WTC11 (cell line): ENCODE results near the gene VSNL1. TPM values are rescaled to one million over a fixed set of nuclear protein-coding genes. Genes with fewer than 3 reads are reported as not detected.

Source experiments
- ATAC-seq: fragments of 200-7000 bp; cut with Tn5 transposase; 2 replicates; pipeline ENCODE4 v1.10.0; 2021; ENCODE audit warnings: mild to moderate bottlenecking, moderate library complexity
- CTCF ChIA-PET: fragments of 300-600 bp; sonication (Branson Sonifier 250); formaldehyde crosslinking; loops from one replicate; lab custom pipeline; 2021; ENCODE audit warnings: antibody characterized with exemption; lab: Charles Lee
- POLR2A ChIA-PET: fragments of 350-600 bp; sonication (Branson Sonifier 250); formaldehyde crosslinking; loops from one replicate; lab custom pipeline; 2021; ENCODE audit warnings: antibody characterized with exemption; lab: Charles Lee
- DNase-seq: peaks from one replicate; pipeline ENCODE4 v3.0.0; 2021; ENCODE audit warnings: low spot score
- H3K27ac Mint-ChIP-seq: 2 replicates; pipeline ENCODE4 v1.8.0; 2021; ENCODE audit warnings: mixed read lengths
- H3K27me3 Mint-ChIP-seq: 2 replicates; pipeline ENCODE4 v1.8.0; 2021; ENCODE audit warnings: low read depth, mild to moderate bottlenecking, moderate library complexity, mixed read lengths
- H3K36me3 Mint-ChIP-seq: 2 replicates; pipeline ENCODE4 v1.8.0; 2021; ENCODE audit warnings: mixed read lengths
- H3K4me1 Mint-ChIP-seq: 2 replicates; pipeline ENCODE4 v1.8.0; 2022; ENCODE audit warnings: mixed read lengths
- H3K4me3 Mint-ChIP-seq: 2 replicates; pipeline ENCODE4 v1.8.0; 2021; ENCODE audit warnings: mild to moderate bottlenecking, moderate library complexity, mixed read lengths
- H3K9me3 Mint-ChIP-seq: 2 replicates; pipeline ENCODE4 v1.8.0; 2021; ENCODE audit warnings: mixed read lengths
- CBFB ChIP-seq: sonication (generic); formaldehyde crosslinking; IDR thresholded peaks from 2 replicates; pipeline ENCODE4 v1.8.1; 2022; ENCODE audit warnings: mild to moderate bottlenecking, low read depth, missing genetic modification reagents
- CDX4 ChIP-seq: fragments of 250-450 bp; sonication (Bioruptor Pico); IDR thresholded peaks from 2 replicates; pipeline ENCODE4 v1.9.0; 2021; ENCODE audit warnings: moderate library complexity, mild to moderate bottlenecking, inconsistent platforms, borderline replicate concordance
- FOXJ3 ChIP-seq: sonication (generic); formaldehyde crosslinking; IDR thresholded peaks from 2 replicates; pipeline ENCODE4 v1.9.0; 2021; ENCODE audit warnings: missing genetic modification reagents, mild to moderate bottlenecking, borderline replicate concordance
- GABPB1 ChIP-seq: sonication (generic); formaldehyde crosslinking; IDR thresholded peaks from 2 replicates; pipeline ENCODE4 v1.8.1; 2023; ENCODE audit warnings: mild to moderate bottlenecking, missing genetic modification reagents
- MYBL2 ChIP-seq: sonication (generic); formaldehyde crosslinking; IDR thresholded peaks from 2 replicates; pipeline ENCODE4 v1.8.1; 2023; ENCODE audit warnings: mild to moderate bottlenecking, moderate library complexity, missing genetic modification reagents
- NFATC4 ChIP-seq: fragments of 250-450 bp; sonication (Bioruptor Pico); IDR thresholded peaks from 2 replicates; pipeline ENCODE4 v1.9.0; 2021; ENCODE audit warnings: mild to moderate bottlenecking
- SMAD3 ChIP-seq: sonication (generic); formaldehyde crosslinking; IDR thresholded peaks from 2 replicates; pipeline ENCODE4 v1.8.0; 2022; ENCODE audit warnings: missing genetic modification reagents, mild to moderate bottlenecking, borderline replicate concordance
- STAT6 ChIP-seq: sonication (generic); formaldehyde crosslinking; conservative IDR thresholded peaks from 2 replicates; pipeline ENCODE4 v1.8.1; 2023; ENCODE audit warnings: mild to moderate bottlenecking, low read depth, missing genetic modification reagents, moderate library complexity
- TEAD4 ChIP-seq: sonication (generic); formaldehyde crosslinking; IDR thresholded peaks from 2 replicates; pipeline ENCODE4 v1.8.0; 2022; ENCODE audit warnings: mild to moderate bottlenecking, missing genetic modification reagents
- ZBTB21 ChIP-seq: sonication (generic); formaldehyde crosslinking; IDR thresholded peaks from 2 replicates; pipeline ENCODE4 v1.8.1; 2023; ENCODE audit warnings: mild to moderate bottlenecking, missing genetic modification reagents, borderline replicate concordance
- ZNF232 ChIP-seq: sonication (generic); formaldehyde crosslinking; IDR thresholded peaks from 2 replicates; pipeline ENCODE4 v1.8.0; 2022; ENCODE audit warnings: mild to moderate bottlenecking, missing genetic modification reagents
- ZNF425 ChIP-seq: fragments of 250-450 bp; sonication (Bioruptor Pico); conservative IDR thresholded peaks from 2 replicates; pipeline ENCODE4 v1.9.0; 2021; ENCODE audit warnings: mild to moderate bottlenecking
- ZSCAN18 ChIP-seq: fragments of 250-450 bp; sonication (Bioruptor Pico); IDR thresholded peaks from 2 replicates; pipeline ENCODE4 v2.1.2; 2022; ENCODE audit warnings: mild to moderate bottlenecking, moderate library complexity
- total RNA-seq: library from RNA; stranded (reverse); gene quantifications from 3 replicates; pipeline ENCODE4 v1.2.3, GENCODE V29; 2021
- TF ChIP-seq, protein P1 (sequence below): sonication (generic); formaldehyde crosslinking; IDR thresholded peaks from 2 replicates; pipeline ENCODE4 v1.8.0; 2022; ENCODE audit warnings: missing genetic modification reagents
- TF ChIP-seq, protein P2 (sequence below): sonication (generic); formaldehyde crosslinking; IDR thresholded peaks from 2 replicates; pipeline ENCODE4 v1.8.1; 2023; ENCODE audit warnings: mild to moderate bottlenecking, missing genetic modification reagents, borderline replicate concordance

VSNL1 gene
- total RNA-seq, 1 experiment from 2014 or later, result 78.4 TPM

- TF ChIP-seq STAT6 (CRISPR knock-in tag) (no peak), GABPB1 (CRISPR knock-in tag) (no peak), MYBL2 (CRISPR knock-in tag) (no peak), ZBTB21 (CRISPR knock-in tag) (no peak), CBFB (no peak), ZSCAN18 (no peak)
Observed at GRCh38 chr2:17661460-17661859, 121.0 kb downstream of the VSNL1 start (continued).

GRCh38 chr2:17662723-17663122 lies 122.2 kb downstream of the VSNL1 start:
- no peak for TF ChIP-seq SMAD3 (CRISPR knock-in tag)
- TF ChIP-seq NFATC4, result no peak
- no peak for TF ChIP-seq ZBTB21 (CRISPR knock-in tag)
- Mint-ChIP-seq H3K27ac (no peak overlapping the region), H3K4me1 (peaks cover 8% of the 10 kb centered on the region; the same call in 1 of the 2 replicates), H3K36me3 (peaks cover 24% of the 10 kb centered on the region), H3K9me3 (no peaks in the 10 kb centered on the region), H3K4me3 (no peak overlapping the region), H3K27me3 (no peaks in the 10 kb centered on the region)
- ATAC-seq, result no peak
- ChIA-PET CTCF (interaction anchor here (3.2 to 5.6 kb wide), 2 partner anchors 9 to 17 kb away, joined by 12 to 31 read pairs; no protein-coding TSS in a partner anchor), POLR2A (no interaction called here)
- no peak for DNase-seq

DNA sequence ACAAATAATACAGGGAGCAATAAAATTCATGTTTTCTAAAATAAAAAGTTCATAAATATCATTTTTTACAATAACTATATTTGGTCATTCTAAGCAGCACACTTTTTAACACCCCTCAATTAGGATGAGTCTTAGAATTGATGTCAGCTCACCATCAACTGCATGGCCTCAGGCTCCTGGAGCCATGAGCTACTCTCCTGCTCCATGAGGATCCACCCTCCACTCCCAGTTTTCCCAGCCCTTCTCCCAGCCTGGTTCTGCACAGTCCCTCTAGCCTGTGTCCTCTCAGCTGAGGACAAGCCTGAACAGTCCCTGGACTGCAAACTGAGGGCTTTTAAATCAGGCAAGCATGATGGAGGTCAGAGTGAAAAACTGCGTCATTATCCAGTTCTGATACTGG lies 124.0 kb downstream of the VSNL1 start:
- peaks cover 8% of the 10 kb centered on the region; the same call in 1 of the 2 replicates for H3K4me1 Mint-ChIP-seq
- no peak for DNase-seq
- ChIA-PET CTCF (no interaction called here), POLR2A (interaction anchor here (1.3 kb wide), 1 partner anchor 121 kb away, joined by 3 read pairs; no protein-coding TSS in a partner anchor)
- H3K4me3 Mint-ChIP-seq, result no peak overlapping the region
- H3K36me3 Mint-ChIP-seq, result peaks cover 40% of the 10 kb centered on the region
- TF ChIP-seq CDX4 (CRISPR knock-in tag) (no peak), FOXJ3 (no peak), ZNF232 (CRISPR knock-in tag) (no peak), TEAD4 (CRISPR knock-in tag) (no peak), ZNF425 (CRISPR knock-in tag) (no peak)
- TF ChIP-seq, protein P1, sequence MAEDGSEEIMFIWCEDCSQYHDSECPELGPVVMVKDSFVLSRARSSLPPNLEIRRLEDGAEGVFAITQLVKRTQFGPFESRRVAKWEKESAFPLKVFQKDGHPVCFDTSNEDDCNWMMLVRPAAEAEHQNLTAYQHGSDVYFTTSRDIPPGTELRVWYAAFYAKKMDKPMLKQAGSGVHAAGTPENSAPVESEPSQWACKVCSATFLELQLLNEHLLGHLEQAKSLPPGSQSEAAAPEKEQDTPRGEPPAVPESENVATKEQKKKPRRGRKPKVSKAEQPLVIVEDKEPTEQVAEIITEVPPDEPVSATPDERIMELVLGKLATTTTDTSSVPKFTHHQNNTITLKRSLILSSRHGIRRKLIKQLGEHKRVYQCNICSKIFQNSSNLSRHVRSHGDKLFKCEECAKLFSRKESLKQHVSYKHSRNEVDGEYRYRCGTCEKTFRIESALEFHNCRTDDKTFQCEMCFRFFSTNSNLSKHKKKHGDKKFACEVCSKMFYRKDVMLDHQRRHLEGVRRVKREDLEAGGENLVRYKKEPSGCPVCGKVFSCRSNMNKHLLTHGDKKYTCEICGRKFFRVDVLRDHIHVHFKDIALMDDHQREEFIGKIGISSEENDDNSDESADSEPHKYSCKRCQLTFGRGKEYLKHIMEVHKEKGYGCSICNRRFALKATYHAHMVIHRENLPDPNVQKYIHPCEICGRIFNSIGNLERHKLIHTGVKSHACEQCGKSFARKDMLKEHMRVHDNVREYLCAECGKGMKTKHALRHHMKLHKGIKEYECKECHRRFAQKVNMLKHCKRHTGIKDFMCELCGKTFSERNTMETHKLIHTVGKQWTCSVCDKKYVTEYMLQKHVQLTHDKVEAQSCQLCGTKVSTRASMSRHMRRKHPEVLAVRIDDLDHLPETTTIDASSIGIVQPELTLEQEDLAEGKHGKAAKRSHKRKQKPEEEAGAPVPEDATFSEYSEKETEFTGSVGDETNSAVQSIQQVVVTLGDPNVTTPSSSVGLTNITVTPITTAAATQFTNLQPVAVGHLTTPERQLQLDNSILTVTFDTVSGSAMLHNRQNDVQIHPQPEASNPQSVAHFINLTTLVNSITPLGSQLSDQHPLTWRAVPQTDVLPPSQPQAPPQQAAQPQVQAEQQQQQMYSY, result no peak
- TF ChIP-seq, protein P2, sequence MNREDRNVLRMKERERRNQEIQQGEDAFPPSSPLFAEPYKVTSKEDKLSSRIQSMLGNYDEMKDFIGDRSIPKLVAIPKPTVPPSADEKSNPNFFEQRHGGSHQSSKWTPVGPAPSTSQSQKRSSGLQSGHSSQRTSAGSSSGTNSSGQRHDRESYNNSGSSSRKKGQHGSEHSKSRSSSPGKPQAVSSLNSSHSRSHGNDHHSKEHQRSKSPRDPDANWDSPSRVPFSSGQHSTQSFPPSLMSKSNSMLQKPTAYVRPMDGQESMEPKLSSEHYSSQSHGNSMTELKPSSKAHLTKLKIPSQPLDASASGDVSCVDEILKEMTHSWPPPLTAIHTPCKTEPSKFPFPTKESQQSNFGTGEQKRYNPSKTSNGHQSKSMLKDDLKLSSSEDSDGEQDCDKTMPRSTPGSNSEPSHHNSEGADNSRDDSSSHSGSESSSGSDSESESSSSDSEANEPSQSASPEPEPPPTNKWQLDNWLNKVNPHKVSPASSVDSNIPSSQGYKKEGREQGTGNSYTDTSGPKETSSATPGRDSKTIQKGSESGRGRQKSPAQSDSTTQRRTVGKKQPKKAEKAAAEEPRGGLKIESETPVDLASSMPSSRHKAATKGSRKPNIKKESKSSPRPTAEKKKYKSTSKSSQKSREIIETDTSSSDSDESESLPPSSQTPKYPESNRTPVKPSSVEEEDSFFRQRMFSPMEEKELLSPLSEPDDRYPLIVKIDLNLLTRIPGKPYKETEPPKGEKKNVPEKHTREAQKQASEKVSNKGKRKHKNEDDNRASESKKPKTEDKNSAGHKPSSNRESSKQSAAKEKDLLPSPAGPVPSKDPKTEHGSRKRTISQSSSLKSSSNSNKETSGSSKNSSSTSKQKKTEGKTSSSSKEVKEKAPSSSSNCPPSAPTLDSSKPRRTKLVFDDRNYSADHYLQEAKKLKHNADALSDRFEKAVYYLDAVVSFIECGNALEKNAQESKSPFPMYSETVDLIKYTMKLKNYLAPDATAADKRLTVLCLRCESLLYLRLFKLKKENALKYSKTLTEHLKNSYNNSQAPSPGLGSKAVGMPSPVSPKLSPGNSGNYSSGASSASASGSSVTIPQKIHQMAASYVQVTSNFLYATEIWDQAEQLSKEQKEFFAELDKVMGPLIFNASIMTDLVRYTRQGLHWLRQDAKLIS (CRISPR knock-in tag), result no peak
- no peak overlapping the region for H3K27ac Mint-ChIP-seq
- no peak for ATAC-seq
- H3K27me3 Mint-ChIP-seq, result no peaks in the 10 kb centered on the region
- no peaks in the 10 kb centered on the region for H3K9me3 Mint-ChIP-seq
